Measurements from ENCODE around the gene SRR. TPM values are rescaled to one million over a fixed set of nuclear protein-coding genes. Genes with fewer than 3 reads are reported as not detected.

The SRR gene
- total and polyA plus RNA-seq, 10 of the 15 experiments (the other 5 are each of a cell fraction or from before 2014, with no cell fraction given): 11.7 to 33.9 (median 20.2) TPM

DNA sequence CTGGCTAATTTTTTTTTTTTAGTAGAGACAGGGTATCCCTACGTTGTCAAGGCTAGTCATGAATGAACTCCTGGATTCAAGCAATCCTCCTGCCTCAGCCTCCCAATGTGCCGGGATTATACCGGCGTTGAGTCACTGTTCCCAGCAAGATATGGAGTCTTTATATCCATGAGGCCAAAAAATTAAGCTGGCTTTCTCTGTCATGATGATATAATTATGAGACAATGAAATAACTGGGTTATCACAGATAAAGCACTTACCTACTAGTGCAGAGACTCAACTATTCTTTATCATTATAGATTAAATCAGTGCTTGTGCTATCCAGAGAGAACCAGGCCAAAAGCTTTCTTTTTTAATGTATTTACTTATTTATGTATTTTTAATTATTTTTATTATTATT lies 36.4 kb upstream of the SRR start:
- WGBS (ENCODE audit: insufficient coverage, insufficient replicate concordance, low lambda C conversion rate, missing lambda C conversion rate): 82% methylated on average over 4 of the region's 4 CpGs
- POLR2A ChIA-PET: interaction anchor here (0.6 to 4.5 kb wide), 13 partner anchors 9 to 378 kb away, joined by 3 to 31 read pairs (median 6); no protein-coding TSS in a partner anchor

More for the DNA sequence above, 36.4 kb upstream of the SRR start:
- Histone ChIP-seq H2AFZ (ENCODE audit: control insufficient read depth, low read depth, low read length) (no peak overlapping the region), H3K27me3 (replicated peaks in 1 of 2; ENCODE audit: control insufficient read depth in 2 of 2, insufficient read depth in 2 of 2, low read length in 1 of 2) (no peaks in the 10 kb centered on the region), H3K4me3 (no peak overlapping the region), H3K9me3 (replicated peaks; ENCODE audit: control insufficient read depth, insufficient read depth, low read length) (no peaks in the 10 kb centered on the region), H4K20me1 (ENCODE audit: control insufficient read depth, insufficient read depth) (no peaks in the 10 kb centered on the region), H3K9ac (ENCODE audit: control insufficient read depth, insufficient read depth, low read length) (peak overlapping the region; percentile 81), H3K4me2 (ENCODE audit: control insufficient read depth, insufficient read depth) (peak overlapping the region; percentile 72), H3K4me1 (ENCODE audit: control insufficient read depth, insufficient read depth, low read length) (peaks cover 50% of the 10 kb centered on the region), H3K36me3 (ENCODE audit: control insufficient read depth in 2 of 2, insufficient read depth in 2 of 2, low read length in 1 of 2) (peaks cover 0 to 11% of the 10 kb centered on the region in 2 experiments), H3K27ac (ENCODE audit: control insufficient read depth, insufficient read depth) (peak overlapping the region; percentile 99), H3K79me2 (ENCODE audit: control insufficient read depth, insufficient read depth, low read length) (peaks cover 26% of the 10 kb centered on the region)
- in situ Hi-C loops (cut with MboI): no loop called here
- no TSS peak for BruUV-seq (replicated peaks)
- ATAC-seq: no peak
- RAD21 ChIA-PET (ENCODE audit: unreplicated experiment): interaction anchor here (0.7 to 7.2 kb wide), 15 partner anchors 9 to 213 kb away, joined by 3 to 61 read pairs (median 5); partner anchors contain the start of gene HIC1
- CTCF ChIA-PET: interaction anchor here (0.8 to 7.5 kb wide), 11 partner anchors 9 to 213 kb away, joined by 3 to 48 read pairs (median 9); partner anchors contain the start of gene HIC1
- FAIRE-seq: no peak
- SMC1A ChIA-PET (ENCODE audit: uncharacterized antibody, unreplicated experiment): interaction anchor here (1.1 to 10.4 kb wide), 16 partner anchors 9 to 212 kb away, joined by 3 to 149 read pairs (median 8); partner anchors contain the start of gene HIC1
- intact Hi-C loops (cut with micrococcal nuclease; ENCODE audit: unreplicated experiment): loop anchor here (2.0 kb wide), 1 partner anchor 69 kb away; the partner anchor contains the start of genes SGSM2 and TSR1
- no peak for TF ChIP-seq TAF1 (IDR thresholded peaks at IDR 0.05; ENCODE audit: borderline replicate concordance, low read depth, low read length)
- no peak for TF ChIP-seq ZNF592 (IDR thresholded peaks at IDR 0.05)
- TF ChIP-seq CBX5 (IDR thresholded peaks at IDR 0.05; ENCODE audit: low read depth): 0 out of 2 replicates have a peak, but pooled peaks have one; percentile 2
- TF ChIP-seq JUNB (IDR thresholded peaks at IDR 0.05): no peak
- TF ChIP-seq NFYB (IDR thresholded peaks at IDR 0.05; ENCODE audit: insufficient read depth, low read depth, low read length): no peak
- no peak for DNase-seq (ENCODE audit: low read depth, low spot score)
